GM19240 (cell line): ENCODE data around the gene ELN.

Experiments
- DNase-seq: peaks from one replicate; pipeline ENCODE4 v3.0.0; 2011; ENCODE audit warnings: low spot score; ENCODE audit not compliant: insufficient read length

Gene ELN

DNA sequence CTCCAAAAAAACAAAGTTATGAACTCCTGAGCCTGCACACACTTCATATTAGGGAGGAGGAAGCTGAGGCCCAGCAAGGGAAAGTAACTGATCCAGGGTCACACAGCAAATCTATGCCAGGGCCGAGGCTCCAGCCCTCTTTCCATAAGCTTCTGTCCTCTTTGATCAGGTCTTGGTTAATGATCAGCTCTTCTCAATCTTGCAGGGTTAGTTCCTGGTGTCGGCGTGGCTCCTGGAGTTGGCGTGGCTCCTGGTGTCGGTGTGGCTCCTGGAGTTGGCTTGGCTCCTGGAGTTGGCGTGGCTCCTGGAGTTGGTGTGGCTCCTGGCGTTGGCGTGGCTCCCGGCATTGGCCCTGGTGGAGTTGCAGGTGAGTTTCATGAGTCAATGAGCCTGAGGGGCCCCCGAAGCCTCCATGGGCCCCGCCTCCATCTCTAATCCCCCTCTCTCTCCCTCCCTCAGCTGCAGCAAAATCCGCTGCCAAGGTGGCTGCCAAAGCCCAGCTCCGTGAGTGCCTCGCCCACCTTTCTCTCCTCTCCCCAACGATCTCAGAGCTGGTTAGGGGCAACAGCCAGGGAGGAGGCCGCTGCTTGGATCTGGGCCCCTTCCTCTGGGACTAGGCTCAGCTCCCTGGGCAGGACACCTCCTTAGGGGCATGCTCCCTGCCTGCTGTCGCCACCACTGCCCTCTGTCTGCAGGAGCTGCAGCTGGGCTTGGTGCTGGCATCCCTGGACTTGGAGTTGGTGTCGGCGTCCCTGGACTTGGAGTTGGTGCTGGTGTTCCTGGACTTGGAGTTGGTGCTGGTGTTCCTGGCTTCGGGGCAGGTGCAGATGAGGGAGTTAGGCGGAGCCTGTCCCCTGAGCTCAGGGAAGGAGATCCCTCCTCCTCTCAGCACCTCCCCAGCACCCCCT lies 32.0 kb downstream of the ELN start:
- DNase-seq: no peak

DNA sequence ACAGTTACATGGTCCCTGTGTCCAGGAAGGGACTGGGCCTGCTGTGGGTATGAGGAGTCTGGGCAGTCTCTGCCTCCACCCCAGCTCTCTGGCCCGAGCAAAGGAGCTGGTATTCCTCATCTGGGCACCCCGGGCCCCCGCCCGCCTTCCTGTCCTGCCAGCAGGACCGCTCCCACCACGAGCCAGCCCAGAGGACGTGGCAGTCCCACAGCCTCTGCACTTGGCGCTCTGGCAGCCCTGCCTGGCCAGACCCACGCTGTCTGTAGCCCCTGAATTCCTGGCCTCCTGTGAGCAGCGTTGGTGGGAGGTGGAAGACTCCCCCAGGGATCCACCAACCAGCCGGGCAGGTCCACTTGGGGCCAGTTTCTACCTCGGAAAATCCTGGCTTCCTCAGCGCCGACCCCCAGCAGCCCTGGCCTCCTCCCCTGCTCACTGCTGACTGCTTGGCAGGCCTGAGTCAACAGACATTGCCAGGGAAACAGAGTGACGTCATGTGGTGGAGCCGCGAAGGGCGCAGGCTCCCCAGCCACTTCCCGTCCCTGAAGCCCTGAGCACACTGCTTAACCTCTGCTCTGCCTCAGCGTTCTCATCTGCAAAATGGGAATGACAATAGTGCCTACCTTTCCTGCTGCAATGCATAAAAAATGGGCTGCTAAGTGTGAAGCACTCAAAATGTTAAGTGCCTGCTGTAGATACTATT lies 34.0 kb downstream of the ELN start:
- peak; percentile 50 for DNase-seq

DNA sequence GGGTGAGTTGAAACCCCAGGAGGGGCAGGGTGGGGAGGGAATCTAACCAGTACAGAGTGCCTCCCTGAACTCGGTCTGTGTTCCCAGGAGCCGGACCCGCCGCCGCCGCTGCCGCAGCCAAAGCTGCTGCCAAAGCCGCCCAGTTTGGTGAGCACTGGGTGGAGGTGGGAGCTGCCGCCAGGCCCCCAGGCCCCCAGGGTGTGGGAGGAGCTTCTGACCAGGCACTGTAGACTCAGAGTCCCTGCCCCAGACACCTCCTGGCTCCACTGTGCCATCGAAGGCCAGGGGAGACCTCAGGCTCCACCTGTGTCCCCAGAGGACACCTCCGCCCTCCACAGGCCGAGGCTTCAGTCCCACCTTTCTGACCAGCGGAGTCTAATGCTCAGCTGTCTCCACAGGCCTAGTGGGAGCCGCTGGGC lies 35.3 kb downstream of the ELN start:
- no peak for DNase-seq

DNA sequence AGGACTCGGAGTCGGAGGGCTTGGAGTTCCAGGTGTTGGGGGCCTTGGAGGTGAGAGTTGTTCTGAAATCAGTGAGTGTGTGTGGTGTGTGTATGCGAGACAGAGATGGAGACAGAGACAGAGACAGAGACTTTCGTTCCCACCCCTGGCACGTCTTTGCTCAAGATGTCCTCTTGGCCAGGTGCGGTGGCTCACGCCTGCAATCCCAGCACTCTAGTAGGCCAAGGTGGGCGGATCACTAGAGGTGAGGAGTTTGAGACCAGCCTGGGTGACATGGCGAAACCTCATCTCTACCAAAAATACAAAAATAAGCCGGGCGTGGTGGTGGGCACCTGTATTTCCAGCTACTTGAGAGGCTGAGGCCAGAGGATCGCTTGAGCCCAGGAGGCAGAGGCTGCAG lies 35.7 kb downstream of the ELN start:
- no peak for DNase-seq

DNA sequence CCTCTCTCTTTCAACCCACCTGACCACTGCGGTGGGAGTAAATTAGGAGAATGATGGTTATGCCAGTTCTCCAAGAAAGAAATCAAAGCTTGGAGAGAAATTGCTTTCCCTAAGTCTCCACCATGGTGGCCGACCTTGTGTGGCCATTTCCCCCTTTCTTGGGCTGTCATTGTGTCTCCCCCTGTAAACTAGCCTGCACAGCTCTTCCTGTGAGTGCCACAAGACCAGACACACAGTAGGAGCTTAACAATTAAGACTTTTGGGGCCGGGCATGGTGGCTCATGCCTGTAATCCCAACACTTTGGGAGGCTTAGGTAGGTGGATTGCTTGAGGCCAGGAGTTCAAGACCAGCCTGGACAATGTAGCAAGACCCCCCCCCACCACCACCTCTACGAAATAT lies 36.7 kb downstream of the ELN start:
- DNase-seq: no peak

DNA sequence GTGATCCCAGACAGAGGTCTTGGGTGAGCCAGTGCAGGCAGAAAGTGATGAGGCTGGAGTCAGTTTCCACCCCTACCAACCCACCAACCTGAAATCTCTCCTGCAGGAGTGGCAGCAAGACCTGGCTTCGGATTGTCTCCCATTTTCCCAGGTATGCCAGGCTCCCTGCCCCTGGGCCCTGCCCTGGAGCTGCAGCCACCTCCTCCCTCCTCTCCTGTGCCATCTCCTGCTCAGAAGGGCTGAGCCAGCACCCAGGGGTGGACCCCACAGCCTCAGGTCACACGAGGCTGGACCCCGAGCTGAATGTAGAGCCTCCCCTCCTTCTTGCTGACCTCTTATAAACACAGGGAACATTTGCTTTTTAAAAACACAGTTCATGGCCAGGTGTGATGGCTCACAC lies 38.7 kb downstream of the ELN start:
- no peak for DNase-seq

DNA sequence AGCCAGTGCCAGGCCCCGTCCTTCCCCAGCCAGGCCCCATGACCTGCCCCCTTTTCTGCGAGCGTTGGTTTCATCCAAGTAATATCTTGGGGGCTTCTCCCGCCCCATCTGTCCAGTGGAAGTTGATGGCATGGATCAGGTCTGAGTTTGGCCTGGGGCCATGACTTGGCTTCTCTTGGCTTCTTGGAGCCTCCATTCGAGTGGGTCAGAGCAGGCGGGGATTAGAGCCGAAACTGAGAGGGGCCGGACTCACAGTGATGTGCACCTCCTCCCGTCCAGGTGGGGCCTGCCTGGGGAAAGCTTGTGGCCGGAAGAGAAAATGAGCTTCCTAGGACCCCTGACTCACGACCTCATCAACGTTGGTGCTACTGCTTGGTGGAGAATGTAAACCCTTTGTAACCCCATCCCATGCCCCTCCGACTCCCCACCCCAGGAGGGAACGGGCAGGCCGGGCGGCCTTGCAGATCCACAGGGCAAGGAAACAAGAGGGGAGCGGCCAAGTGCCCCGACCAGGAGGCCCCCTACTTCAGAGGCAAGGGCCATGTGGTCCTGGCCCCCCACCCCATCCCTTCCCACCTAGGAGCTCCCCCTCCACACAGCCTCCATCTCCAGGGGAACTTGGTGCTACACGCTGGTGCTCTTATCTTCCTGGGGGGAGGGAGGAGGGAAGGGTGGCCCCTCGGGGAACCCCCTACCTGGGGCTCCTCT lies 40.6 kb downstream of the ELN start:
- DNase-seq: no peak

DNA sequence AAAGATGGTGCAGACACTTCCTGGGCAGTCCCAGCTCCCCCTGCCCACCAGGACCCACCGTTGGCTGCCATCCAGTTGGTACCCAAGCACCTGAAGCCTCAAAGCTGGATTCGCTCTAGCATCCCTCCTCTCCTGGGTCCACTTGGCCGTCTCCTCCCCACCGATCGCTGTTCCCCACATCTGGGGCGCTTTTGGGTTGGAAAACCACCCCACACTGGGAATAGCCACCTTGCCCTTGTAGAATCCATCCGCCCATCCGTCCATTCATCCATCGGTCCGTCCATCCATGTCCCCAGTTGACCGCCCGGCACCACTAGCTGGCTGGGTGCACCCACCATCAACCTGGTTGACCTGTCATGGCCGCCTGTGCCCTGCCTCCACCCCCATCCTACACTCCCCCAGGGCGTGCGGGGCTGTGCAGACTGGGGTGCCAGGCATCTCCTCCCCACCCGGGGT lies 41.1 kb downstream of the ELN start:
- no peak for DNase-seq

DNA sequence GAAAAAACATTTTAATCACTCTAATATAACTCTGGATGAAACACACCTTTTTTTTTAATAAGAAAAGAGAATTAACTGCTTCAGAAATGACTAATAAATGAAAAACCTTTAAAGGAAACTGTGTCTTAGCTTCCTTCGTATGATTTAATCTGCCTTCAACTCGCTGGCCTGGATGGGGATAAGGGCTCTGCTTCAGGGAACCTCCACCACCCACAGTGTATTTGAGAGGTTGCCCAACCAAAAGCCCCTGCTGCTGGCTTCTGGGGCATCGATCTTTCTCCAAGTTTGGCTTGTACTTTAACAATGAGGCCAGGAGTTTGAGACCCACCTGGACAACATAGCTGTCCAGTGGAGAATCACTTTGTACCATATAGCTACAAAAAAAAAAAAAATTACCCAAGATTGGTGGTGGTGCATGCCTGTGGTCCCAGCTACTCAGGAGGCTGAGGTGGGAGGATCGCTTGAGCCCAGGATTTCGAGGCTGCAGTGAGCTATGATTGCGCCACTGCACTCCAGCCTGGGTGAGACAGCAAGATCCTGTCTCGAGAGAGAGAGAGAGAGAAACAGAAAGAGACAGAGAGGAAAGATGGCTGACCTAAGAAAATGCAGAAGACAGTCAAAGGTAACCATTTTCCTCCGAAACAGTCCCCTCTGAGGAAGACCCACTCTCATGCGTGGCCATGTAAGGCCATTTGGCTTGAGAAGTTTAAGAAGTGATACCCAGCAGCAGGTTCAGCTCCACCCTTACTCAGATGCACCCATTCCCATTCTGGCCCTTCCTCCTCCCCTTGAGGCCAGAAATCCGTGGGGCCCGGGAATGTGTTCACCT lies 42.0 kb downstream of the ELN start:
- DNase-seq: no peak

DNA sequence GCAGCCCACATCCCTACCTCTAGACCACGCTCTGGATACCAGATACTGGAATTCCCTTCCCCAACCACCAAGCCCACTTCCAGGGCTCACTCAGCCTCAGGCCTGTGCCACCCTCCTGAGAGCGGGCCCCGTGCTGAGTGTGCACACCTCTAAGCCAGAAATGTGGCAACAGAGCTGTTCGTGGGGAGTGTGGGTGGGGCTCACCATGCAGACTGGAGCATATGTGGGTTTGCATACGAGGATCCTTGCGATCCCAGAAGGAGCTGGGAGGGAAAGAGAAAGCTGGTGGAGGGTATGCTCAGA lies 42.6 kb downstream of the ELN start:
- no peak for DNase-seq

DNA sequence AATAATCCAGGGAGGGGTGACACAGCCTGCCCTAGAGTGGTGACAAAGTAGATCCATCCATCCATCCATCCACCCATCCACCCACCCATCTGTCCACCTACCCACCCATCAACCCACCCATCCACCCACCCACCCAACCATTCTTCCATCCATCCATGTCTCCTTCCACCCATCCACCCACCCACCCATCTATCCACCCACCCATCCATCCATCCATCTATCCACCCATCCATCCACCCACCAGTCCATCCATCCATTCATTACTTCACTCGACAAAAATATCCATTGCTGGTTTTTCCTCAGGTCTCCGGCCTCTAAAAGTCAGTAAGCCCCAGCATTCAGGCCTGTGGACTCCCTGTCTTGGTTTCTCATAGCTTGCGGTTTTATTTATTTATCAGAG lies 43.1 kb downstream of the ELN start:
- no peak for DNase-seq

DNA sequence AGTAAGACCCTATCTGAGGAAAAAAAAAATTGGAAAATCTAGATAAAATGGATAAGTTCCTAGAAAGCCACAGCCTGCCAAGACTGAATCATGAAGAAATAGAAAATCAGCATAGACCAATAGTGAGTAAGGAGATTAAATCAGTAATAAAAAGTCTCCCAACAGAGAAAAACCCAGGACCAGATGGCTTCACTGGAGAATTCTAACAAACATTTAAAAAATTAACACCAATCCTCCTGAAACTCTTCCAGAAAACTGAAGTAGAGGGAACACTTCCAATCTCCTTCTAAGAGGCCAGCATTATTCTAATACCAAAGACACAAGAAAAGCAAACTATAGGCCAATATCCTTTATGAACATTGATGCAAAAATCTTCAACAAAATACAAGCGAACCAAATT lies 46.8 kb downstream of the ELN start:
- DNase-seq: no peak

DNA sequence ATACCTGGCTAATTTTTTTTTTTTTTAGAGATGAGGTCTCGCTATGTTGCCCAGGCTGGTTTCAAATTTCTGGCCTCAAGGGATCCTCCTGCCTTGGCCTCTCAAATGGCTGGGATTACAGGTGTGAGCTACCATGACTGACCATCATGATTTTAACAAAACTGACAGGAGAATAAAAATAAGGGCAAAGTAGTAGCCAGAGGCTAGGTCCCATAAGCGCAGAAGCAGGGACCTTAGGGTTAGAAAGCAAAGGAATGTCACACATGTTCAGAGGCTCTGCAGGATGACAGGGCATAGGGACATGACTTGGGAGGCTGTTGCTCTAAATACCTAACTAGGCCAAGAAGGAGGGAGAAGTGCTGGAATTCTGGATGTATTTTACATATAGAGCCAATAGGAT lies 50.5 kb downstream of the ELN start:
- DNase-seq: no peak

DNA sequence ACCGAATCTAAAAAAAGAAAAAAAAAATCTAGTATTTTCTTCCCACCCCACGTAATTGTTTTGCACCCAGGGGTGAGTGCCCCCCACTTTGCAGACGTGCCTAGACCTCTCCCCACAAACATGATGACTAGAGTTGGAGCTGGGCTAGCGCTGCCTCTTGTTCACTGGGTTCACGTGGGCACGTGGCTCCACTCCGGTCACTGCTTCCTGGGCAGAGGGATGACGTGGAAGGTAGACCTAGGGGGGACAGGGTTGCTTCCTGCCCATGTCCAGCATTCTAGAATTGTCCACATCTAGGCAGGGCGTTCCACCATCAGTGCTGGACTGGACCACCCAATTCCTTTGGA lies 54.8 kb downstream of the ELN start:
- DNase-seq: no peak

DNA sequence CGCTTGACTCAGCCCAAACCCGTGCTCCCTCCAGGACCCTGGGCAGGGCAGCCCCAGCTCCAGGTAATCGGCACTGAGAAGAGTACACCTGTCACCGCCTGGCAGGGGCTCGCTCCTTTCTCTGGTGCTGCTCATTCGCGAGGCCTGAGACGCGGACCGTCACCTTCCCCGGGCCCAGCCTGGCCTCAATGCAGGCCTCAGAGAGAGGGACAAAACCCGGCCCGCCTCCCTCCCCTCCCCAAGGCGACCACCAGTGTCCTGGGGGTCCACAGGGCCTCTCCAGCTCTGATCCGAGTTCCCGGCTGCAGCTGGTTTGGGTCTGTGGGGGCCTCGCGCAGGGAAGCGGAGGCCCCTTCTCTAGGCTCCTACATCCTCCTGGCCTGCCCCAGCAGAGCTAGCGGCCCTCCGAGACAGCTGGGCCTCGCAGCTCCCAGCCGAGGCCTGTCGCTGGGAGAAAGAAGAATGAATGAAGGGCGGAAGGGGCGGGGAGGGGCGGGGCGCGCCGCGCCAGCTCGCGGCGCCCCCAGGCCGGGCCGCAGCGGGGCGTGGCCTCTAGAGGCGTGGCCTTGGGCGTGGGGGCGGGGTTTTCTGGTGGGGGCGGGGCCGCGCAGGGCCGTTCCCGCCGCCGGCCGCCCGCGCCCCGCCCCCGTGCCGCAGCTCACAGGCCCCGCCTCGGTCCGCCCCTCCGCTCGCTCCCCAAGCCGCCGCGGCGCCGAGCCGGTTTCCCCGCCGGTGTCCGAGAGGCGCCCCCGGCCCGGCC lies 55.3 kb downstream of the ELN start, which contains the start of gene LIMK1:
Gene LIMK1, plus strand, starts transcription at position 688 of the 760 bp plus-strand sequence. CDS start 187 bp downstream, outside the sequence.
- peak; percentile 84 for DNase-seq

DNA sequence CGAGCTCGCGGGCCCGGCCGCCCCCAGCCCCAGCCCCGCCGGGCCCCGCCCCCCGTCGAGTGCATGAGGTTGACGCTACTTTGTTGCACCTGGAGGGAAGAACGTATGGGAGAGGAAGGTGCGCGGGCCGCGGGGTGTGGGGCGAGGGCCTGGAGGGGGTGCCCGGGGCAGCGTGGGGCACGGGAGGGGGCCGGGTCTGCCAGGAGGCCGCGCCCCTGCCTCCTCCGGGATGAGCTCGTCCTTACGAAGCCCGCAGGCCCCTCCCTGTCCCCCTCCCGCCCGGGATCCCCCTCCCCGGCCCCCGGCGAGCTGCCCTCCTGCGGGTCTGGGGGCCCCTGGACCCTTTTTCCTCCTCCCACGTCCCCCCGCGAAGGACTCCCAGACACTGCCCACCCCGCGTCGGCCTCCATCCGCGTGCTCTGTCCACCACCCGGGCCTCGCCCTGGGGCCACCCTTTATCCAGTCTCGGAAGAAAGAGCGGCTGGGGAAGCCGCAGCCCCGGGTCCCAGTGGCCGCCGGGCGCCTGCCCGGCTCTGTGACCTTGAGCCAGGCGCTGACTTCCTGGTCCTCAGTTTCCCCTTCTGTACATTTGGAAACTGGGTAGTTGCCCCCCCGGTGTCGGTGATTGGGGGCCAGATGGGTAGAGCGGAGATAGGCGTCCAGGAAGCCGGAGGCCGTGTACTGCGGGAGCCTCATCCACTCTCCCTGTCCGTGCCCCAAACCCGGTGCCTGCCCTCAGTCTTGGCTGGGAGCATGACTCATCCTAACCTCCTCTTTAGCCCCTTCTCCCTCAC lies 56.2 kb downstream of the ELN start:
- no peak for DNase-seq

DNA sequence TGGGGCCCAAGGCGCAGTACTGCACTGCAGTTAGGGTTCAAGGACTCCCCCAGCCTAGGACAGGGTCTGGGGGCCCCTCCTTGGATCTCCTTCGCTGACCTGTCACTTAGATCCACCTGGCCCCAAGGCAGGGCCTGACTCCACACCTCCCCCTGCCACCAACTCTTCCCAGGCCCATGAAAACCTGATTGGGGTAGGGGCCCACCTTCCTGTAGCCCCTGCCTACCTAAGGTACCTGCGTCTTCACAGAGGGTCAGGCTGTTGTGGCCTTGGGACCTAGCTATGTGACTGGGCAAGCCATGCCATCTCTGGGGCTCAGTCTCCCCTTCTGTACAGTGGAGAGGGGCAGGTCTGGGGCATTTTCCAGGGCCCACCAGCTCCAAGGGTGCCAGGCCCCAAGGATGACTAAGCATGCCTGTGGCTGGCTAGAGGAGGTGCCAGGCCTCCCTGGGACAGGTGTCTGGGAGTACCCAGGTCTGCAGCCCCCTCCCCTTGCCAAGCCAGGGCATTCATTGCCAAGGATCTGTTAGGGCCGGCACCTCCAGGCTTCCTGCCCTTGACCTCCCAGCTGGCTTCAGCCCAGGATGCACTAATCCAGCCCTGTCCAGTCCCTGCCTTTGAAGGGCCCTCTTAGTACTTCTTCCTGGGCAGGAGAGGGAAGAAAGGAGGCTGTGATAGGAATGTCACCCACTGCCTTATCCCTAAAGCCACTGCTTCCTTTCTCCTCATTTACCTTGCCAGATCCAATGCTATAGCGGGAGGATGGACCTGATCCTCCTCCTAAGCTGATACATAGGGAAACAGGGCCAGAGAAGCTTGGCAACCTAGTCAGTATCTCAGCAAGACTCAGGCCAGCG lies 57.0 kb downstream of the ELN start:
- no peak for DNase-seq

DNA sequence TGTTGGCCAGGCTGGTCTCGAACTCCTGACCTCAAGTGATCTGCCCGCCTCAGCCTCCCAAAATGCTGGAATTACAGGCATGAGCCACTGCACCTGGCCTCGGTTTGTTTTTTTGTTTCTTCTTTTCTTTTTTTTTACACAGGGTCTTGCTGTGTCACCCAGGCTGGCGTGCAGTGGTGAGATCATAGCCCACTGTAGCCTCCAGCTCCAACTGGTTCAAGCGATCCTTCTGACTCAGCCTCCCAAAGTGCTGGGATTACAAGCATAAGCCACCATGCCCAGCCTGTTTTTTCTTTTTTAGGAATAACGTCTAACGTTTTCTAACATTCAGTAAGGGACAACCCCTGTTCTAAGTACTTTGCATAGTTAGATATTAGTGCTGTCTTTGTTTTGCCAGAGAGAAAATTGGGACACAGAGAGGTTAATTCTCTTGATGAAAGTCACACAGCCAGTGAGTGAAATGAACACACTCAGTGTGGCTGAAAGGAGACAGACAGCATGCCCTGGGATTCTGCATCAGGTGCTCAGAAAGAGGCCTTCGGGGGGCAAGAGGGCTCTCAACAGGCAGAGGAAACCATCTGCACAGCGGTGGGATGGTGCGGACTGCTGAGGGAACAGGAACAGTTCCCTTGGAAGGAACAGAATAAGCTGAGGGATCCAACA lies 59.9 kb downstream of the ELN start:
- no peak for DNase-seq
